Measurements from ENCODE around the gene COL20A1.

GRCh38 chr20:63278661-63279060, 14.3 kb upstream of the COL20A1 start:
- TF ChIP-seq, protein P1, sequence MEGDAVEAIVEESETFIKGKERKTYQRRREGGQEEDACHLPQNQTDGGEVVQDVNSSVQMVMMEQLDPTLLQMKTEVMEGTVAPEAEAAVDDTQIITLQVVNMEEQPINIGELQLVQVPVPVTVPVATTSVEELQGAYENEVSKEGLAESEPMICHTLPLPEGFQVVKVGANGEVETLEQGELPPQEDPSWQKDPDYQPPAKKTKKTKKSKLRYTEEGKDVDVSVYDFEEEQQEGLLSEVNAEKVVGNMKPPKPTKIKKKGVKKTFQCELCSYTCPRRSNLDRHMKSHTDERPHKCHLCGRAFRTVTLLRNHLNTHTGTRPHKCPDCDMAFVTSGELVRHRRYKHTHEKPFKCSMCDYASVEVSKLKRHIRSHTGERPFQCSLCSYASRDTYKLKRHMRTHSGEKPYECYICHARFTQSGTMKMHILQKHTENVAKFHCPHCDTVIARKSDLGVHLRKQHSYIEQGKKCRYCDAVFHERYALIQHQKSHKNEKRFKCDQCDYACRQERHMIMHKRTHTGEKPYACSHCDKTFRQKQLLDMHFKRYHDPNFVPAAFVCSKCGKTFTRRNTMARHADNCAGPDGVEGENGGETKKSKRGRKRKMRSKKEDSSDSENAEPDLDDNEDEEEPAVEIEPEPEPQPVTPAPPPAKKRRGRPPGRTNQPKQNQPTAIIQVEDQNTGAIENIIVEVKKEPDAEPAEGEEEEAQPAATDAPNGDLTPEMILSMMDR (conservative IDR thresholded peaks at IDR 0.05 in 1 of 2, IDR thresholded peaks at IDR 0.05 in 1 of 2; ENCODE audit: low read depth in 1 of 2, low read length in 2 of 2), result no peak
- TF ChIP-seq EZH2 (IDR thresholded peaks at IDR 0.05; ENCODE audit: low read length, missing control alignments), result no peak

Measured in fibroblast of lung (primary cell).